Stomach (tissue), 4 donors: Measurements from ENCODE around the gene DRC3.

ENCODE experiments used
- EP300 ChIP-seq: sonication (generic); formaldehyde crosslinking; IDR thresholded peaks from one replicate; pipeline ENCODE4 v1.6.1; 2017; ENCODE audit warnings: antibody characterized with exemption
- TF ChIP-seq, protein P1 (sequence below), 7 experiments: fragments of 450-650 bp in 4 of 7; fragments of 200-600 bp in 3 of 7; sonication (generic) in 3 of 7; IDR thresholded peaks; one replicate each; pipeline ENCODE4 v1.5.1; 2016 to 2019; ENCODE audit warnings: antibody characterized with exemption in 7 of 7, control low read depth in 2 of 7, mild to moderate bottlenecking in 1 of 7

GRCh38 chr17:17935321-17936271 lies 37.1 kb upstream of the DRC3 start:
- TF ChIP-seq, protein P1, sequence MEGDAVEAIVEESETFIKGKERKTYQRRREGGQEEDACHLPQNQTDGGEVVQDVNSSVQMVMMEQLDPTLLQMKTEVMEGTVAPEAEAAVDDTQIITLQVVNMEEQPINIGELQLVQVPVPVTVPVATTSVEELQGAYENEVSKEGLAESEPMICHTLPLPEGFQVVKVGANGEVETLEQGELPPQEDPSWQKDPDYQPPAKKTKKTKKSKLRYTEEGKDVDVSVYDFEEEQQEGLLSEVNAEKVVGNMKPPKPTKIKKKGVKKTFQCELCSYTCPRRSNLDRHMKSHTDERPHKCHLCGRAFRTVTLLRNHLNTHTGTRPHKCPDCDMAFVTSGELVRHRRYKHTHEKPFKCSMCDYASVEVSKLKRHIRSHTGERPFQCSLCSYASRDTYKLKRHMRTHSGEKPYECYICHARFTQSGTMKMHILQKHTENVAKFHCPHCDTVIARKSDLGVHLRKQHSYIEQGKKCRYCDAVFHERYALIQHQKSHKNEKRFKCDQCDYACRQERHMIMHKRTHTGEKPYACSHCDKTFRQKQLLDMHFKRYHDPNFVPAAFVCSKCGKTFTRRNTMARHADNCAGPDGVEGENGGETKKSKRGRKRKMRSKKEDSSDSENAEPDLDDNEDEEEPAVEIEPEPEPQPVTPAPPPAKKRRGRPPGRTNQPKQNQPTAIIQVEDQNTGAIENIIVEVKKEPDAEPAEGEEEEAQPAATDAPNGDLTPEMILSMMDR (IDR thresholded peaks at IDR 0.05) = no peak
- no peak for TF ChIP-seq EP300
